ENCODE results near the gene SLAIN1.
A peak's percentile ranks its signal among the peaks of the same experiment; 100 is the strongest.
"Not testable (repeated sequence)": the region's sequence is repeated elsewhere in the genome, so short reads cannot be mapped to it uniquely, and the experiment has no call there.

Gene SLAIN1

DNA sequence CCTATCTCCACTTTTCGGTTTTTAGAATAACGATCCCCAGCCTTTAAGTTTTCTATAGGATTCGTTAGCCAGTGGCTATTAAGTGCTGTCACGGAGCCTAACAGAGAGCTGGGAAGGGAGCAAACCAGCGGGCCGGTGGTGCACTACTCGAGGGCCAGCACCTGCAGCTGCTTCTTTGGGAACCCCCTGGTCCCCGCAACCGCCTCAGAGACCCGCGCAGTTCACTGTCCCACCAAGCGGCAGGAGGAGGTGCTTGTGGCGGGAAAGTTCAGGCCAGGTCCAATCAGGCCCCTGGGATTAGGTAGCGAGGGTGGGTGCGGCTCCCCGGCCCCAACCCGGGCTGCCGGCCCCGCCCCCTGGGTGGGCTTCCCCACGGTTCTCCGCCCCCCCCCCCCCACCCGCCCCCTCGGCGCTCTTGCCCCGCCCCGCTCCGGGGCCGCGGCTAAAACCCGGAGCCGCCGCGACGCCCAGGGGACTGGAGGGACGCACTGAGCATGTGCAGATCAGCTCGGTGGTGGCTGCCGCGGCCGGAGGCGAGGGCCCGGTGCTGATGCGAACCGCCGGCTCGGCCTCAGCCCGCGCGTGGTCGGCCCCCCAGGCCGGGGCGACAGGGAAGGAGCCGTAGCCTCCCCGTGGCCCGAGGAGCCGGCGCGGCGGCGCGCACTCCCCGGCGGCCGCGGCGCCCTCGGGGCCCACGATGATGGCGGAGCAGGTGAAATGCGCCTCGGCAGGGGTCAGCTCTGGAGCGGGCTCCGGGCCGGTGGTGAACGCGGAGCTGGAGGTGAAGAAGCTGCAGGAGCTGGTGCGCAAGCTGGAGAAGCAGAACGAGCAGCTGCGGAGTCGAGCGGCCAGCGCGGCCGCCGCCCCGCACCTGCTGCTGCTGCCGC lies at the start of gene SLAIN1:
SLAIN1 (plus strand) TSS at position 471 of the 887 bp plus-strand sequence; CDS start at position 698, 227 bp downstream.
- DNase-seq (ENCODE audit: low read depth, low spot score): peak; percentile 79

DNA sequence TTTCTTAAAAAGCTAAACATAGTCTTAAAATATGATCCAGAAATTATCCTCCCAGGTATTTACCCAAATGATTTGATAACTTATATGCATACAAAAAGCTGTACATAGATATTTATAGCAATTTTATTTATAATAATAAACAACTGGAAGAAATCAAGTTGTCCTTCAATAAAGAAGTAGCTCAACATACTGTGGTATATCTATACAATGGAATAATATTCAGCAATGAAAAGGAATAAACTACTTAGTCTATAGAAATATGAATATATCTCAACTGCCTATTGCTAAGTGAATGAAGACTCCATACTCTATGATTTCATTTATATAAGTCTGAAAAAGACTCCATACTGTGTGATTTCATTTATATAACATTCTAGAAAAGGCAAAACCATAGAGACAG lies 47.1 kb upstream of the SLAIN1 start:
- DNase-seq (ENCODE audit: low read depth, low spot score): no peak

GRCh38 chr13:77653301-77653700 lies 44.2 kb upstream of the SLAIN1 start:
- DNase-seq (ENCODE audit: low read depth, low spot score): no peak

GRCh38 chr13:77660016-77660415 lies 37.5 kb upstream of the SLAIN1 start:
- DNase-seq (ENCODE audit: low read depth, low spot score): not testable (repeated sequence)

- no peak for DNase-seq (ENCODE audit: low read depth, low spot score)
Measured at GRCh38 chr13:77660841-77661250, 36.6 kb upstream of the SLAIN1 start.

GRCh38 chr13:77662301-77662700 lies 35.2 kb upstream of the SLAIN1 start:
- DNase-seq (ENCODE audit: low read depth, low spot score): not testable (repeated sequence)

- not testable (repeated sequence) for DNase-seq (ENCODE audit: low read depth, low spot score)
Measured at GRCh38 chr13:77662831-77663230, 34.7 kb upstream of the SLAIN1 start.

GRCh38 chr13:77674852-77675251 lies 22.6 kb upstream of the SLAIN1 start:
- no peak for DNase-seq (ENCODE audit: low read depth, low spot score)

GRCh38 chr13:77678691-77679235 lies 18.7 kb upstream of the SLAIN1 start:
- no peak for DNase-seq (ENCODE audit: low read depth, low spot score)

DNA sequence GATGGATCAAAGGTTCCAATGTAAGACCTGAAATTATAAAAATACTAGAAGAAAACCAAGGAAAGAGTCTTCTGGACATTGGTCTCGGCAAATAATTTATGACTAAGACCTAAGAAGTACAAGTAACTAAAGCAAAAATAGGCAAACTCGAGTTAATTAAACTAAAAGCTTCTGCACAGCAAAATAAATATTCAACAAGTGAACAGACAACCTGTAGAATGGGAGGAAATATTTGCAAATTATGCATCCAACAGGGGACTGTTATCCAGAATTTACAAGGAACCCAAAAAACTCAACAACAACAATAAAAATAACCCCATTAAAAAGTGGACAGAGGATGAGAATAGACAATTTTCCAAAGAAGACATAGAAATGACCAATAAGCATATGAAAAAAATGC lies 9.7 kb upstream of the SLAIN1 start:
- no peak for DNase-seq (ENCODE audit: low read depth, low spot score)

- no peak for DNase-seq (ENCODE audit: low read depth, low spot score)
Measured at GRCh38 chr13:77691871-77692270, 5.6 kb upstream of the SLAIN1 start.

- no peak for DNase-seq (ENCODE audit: low read depth, low spot score)
Measured at GRCh38 chr13:77692746-77693448, 4.6 kb upstream of the SLAIN1 start.

- no peak for DNase-seq (ENCODE audit: low read depth, low spot score)
Measured at GRCh38 chr13:77693449-77693940, 4.0 kb upstream of the SLAIN1 start.

DNA sequence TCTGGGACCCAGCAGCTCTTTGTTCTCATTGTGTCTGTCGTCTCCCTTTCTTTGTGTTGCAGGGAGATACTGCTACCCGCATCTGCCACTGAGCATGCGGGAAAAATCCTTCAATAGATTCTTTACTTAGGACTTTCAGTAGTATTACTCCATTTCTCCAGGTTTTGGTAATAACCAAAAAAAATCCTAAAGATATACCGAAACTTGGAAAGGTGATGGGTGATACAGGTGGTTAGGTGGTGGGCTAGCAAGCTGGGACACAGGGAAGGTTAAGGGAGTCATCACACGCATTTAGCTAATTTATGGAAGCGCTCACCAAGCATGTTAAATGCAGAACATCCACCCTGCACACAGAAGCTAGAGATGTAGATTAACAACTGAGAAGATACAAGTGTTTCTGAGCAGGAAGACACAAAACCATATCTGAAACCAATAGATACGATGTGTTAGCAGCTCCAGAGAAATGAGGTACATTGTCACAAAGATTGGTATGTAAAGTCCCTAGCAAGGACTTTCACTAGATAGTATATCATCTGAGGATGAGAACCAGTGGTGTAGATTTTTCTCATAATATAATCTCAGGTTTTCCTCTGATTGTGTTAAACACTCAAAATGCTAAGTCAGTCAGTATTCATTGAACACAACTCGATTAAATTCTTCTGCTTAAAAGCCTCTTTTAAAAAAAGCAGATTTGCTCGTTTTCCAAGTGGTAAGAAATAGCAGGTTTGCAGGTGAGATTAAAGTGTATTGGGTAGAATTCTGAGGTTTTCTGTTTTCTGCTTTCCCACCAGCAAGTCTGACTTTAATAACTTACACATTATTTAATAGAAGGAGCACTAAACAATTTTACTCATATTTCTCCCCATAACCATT lies 1.2 kb upstream of the SLAIN1 start:
- DNase-seq (ENCODE audit: low read depth, low spot score): no peak

DNA sequence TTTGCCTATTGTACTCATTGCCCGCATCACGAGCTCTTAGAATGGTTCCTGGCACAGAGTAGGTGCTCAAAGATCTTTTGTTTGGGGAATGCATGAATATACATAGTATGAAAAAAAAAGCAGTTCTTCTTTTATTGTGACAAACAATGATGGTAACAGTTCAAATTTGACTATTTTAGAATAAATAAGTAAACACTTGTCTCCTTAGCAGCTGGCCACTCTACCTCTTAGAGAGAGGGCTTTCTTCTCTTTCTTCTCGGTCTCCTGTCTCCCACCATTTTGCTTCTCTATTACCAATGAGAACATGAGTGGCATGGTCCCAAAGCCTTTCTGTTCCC lies 639 bp upstream of the SLAIN1 start:
- DNase-seq (ENCODE audit: low read depth, low spot score): no peak

DNA sequence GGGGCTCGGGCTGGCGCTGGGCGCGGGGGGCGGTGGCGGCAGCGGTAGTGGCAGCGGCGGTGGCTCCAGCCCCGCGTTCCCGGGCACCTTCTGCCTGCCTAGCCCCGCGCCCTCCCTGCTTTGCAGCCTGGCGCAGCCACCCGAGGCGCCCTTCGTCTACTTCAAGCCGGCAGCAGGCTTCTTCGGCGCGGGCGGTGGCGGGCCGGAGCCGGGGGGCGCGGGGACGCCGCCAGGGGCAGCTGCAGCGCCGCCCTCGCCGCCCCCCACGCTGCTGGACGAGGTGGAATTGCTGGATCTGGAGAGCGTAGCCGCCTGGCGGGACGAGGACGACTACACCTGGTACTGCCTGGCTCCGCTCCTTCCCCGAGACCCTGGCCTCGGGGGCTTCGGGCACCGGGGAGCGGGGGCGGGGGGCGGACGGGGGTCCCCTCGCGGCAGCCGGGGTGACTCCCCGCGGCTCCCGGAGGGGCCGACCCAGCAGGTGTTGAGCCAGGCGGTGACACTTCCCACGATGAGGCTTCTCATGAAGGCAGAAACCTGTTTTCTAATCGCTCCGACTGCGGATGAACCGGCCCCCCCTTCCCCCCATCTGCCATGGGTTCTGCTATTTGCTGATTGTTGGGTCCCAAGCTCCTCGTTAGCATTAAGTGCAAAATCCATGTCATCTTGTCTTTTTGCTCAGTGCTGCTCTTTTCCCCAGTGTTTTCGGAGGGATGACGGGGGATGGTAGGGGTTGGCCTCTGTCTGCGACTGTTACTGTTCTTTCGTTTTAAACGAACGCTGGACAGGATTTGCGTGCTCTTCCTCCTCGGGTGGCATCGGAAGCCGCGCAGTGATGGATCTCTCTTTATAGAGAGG lies 943 bp downstream of the SLAIN1 start:
- no peak for DNase-seq (ENCODE audit: low read depth, low spot score)

- no peak for DNase-seq (ENCODE audit: low read depth, low spot score)
Measured at GRCh38 chr13:77699059-77699680, 1.7 kb downstream of the SLAIN1 start.

DNA sequence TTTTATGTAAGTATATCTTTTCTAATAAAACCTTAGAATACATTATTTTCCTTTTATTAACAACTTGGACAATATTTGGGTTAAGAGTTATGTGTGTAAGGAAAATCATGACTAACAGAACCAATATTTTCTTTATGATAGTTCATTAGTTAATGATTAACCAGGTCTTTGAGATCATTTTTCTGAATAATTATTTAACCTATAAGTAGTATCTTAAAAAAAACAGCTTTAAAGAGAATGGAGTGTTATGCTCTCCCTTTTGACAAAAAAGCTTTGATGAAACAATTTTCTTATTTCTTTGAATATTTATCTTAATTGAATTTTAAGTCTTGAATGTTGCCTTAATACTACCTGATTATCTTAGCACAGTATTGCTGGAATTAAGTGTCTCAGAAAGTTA lies 3.8 kb downstream of the SLAIN1 start:
- DNase-seq (ENCODE audit: low read depth, low spot score): no peak

GRCh38 chr13:77702366-77702765 lies 4.9 kb downstream of the SLAIN1 start:
- DNase-seq (ENCODE audit: low read depth, low spot score): no peak

DNA sequence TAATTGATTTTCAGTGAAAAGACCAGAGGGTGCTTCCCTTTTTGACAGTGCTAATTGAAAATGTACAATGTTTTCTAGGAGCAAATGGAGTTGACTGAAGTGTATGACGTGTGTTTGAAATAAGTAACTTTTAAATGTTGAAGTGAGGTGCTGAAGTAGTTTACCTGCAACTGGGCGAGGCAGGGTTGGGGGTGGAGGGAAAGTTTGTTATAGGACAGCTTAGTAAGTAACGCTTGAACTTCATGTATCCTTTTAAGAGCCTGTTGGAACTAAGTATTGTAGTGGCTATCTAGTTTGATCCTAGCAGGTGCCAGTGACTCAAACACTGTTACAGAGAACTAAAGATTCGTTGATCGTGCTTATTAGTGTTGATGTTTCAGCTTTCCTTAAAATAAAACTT lies 5.9 kb downstream of the SLAIN1 start:
- no peak for DNase-seq (ENCODE audit: low read depth, low spot score)

Data from iPS DF 19.7 (cell line).